NCI-H2227 treated with DMSO at 0.1 percent for 48 hours (cell line): ENCODE data around the gene CDKN2B-AS1.

Experiments used
- DNase-seq: peaks from one replicate; lab custom pipeline; 2025; lab: John Stamatoyannopoulos, UW

The CDKN2B-AS1 gene

GRCh38 chr9:22154064-22154463 is 159.5 kb downstream of the CDKN2B-AS1 start:
- no peak for DNase-seq

GRCh38 chr9:22156586-22156985 is 162.0 kb downstream of the CDKN2B-AS1 start:
- DNase-seq, result no peak

- no peak for DNase-seq
These were observed 162.7 kb downstream of the CDKN2B-AS1 start for GRCh38 chr9:22157276-22157675.

- DNase-seq, result no peak
These were observed 163.2 kb downstream of the CDKN2B-AS1 start for GRCh38 chr9:22157828-22158227.

- DNase-seq, result no peak
These were observed 163.7 kb downstream of the CDKN2B-AS1 start for GRCh38 chr9:22158271-22158670.

GRCh38 chr9:22158927-22159346 is 164.3 kb downstream of the CDKN2B-AS1 start:
- DNase-seq, result no peak

- no peak for DNase-seq
These were observed 165.0 kb downstream of the CDKN2B-AS1 start for GRCh38 chr9:22159586-22159985.

GRCh38 chr9:22160221-22160620 is 165.6 kb downstream of the CDKN2B-AS1 start:
- DNase-seq, result no peak

GRCh38 chr9:22165144-22165543 is 170.6 kb downstream of the CDKN2B-AS1 start:
- no peak for DNase-seq

- DNase-seq, result no peak
These were observed 174.7 kb downstream of the CDKN2B-AS1 start for GRCh38 chr9:22169243-22169642.

GRCh38 chr9:22169727-22170503 is 175.3 kb downstream of the CDKN2B-AS1 start:
- no peak for DNase-seq
